ENCODE measurements around the gene ITGA1. TPM values are rescaled to one million over a fixed set of nuclear protein-coding genes. Genes with fewer than 3 reads are reported as not detected.

The ITGA1 gene
- total and polyA plus RNA-seq, 2 of the 13 experiments (the other 11 are each of a cell fraction or from before 2014, with no cell fraction given), result 23.1 to 28.6 TPM

GRCh38 chr5:52786949-52787599 is 642 bp upstream of the ITGA1 start (continued):
- 0 out of 2 replicates have a peak, but pooled peaks have one; percentile 19 for TF ChIP-seq FOXO1 (CRISPR knock-in tag; IDR thresholded peaks at IDR 0.05)
- no peak for TF ChIP-seq ZNF510 (CRISPR knock-in tag; IDR thresholded peaks at IDR 0.05; ENCODE audit: low read depth)
- TF ChIP-seq MLX (CRISPR knock-in tag; IDR thresholded peaks at IDR 0.05), result no peak
- TF ChIP-seq SRSF1 (optimal IDR thresholded peaks at IDR 0.05; ENCODE audit: low read depth, low read length), result no peak
- 0 out of 2 replicates have a peak, but pooled peaks have one; percentile 51 for TF ChIP-seq HNF1B (CRISPR knock-in tag; IDR thresholded peaks at IDR 0.05)
- no peak for TF ChIP-seq U2AF1 (optimal IDR thresholded peaks at IDR 0.05; ENCODE audit: low read depth, low read length)
- TF ChIP-seq TAF15 (IDR thresholded peaks at IDR 0.05; ENCODE audit: low read depth, low read length, poor library complexity, severe bottlenecking), result no peak
- peak; percentile 38; the same call in 1 of the 2 replicates for TF ChIP-seq ETV5 (CRISPR knock-in tag; IDR thresholded peaks at IDR 0.05; ENCODE audit: borderline replicate concordance)
- TF ChIP-seq POGK (CRISPR knock-in tag; conservative IDR thresholded peaks at IDR 0.05), result no peak
- TF ChIP-seq ZNF619 (CRISPR knock-in tag; IDR thresholded peaks at IDR 0.05), result no peak
- no peak for TF ChIP-seq ZBTB14 (CRISPR knock-in tag; IDR thresholded peaks at IDR 0.05)
- peak; percentile 57; the same call in 1 of the 2 replicates for TF ChIP-seq RAD21 (CRISPR knock-in tag; IDR thresholded peaks at IDR 0.05)
- TF ChIP-seq ZNF720 (CRISPR knock-in tag; IDR thresholded peaks at IDR 0.05), result no peak
- peak; percentile 25; the same call in 1 of the 2 replicates for TF ChIP-seq PITX1 (CRISPR knock-in tag; IDR thresholded peaks at IDR 0.05)
- no peak for TF ChIP-seq ZNF841 (CRISPR knock-in tag; IDR thresholded peaks at IDR 0.05; ENCODE audit: borderline replicate concordance)
- TF ChIP-seq PTBP1 (IDR thresholded peaks at IDR 0.05; ENCODE audit: low read depth, low read length, poor library complexity, severe bottlenecking), result no peak
- TF ChIP-seq GATA4 (IDR thresholded peaks at IDR 0.05; ENCODE audit: borderline replicate concordance, low read depth), result no peak
- no peak for TF ChIP-seq FOXC1 (CRISPR knock-in tag; IDR thresholded peaks at IDR 0.05; ENCODE audit: borderline replicate concordance)
- TF ChIP-seq ZNF761 (CRISPR knock-in tag; conservative IDR thresholded peaks at IDR 0.05), result no peak
- TF ChIP-seq MIXL1 (CRISPR knock-in tag; IDR thresholded peaks at IDR 0.05), result peak; percentile 70
- TF ChIP-seq KMT2B (CRISPR knock-in tag; IDR thresholded peaks at IDR 0.05), result peak; percentile 34; the same call in 1 of the 2 replicates
- no peak for TF ChIP-seq ZBTB4 (CRISPR knock-in tag; IDR thresholded peaks at IDR 0.05; ENCODE audit: borderline replicate concordance)

Measured in HepG2 (cell line).